ENCODE results near the gene ABCD3. TPM values are rescaled to one million over a fixed set of nuclear protein-coding genes. Genes with fewer than 3 reads are reported as not detected.

The ABCD3 gene
- polyA plus RNA-seq, 1 of the 3 experiments (the other 2 are of a cell fraction): 6.5 TPM

GRCh38 chr1:94531664-94532063, 113.5 kb downstream of the ABCD3 start:
- ChIA-PET POLR2A (no interaction called here), CTCF (interaction anchor here (0.8 to 3.7 kb wide), 6 partner anchors 15 to 273 kb away, joined by 3 to 16 read pairs (median 4); no protein-coding TSS in a partner anchor)
- H3K9ac ChIP-seq: no peak overlapping the region
- H3K4me1 ChIP-seq (ENCODE audit: control insufficient read depth in 1 of 2, insufficient read depth in 2 of 2, low read depth in 1 of 2, low read length in 1 of 2): peaks cover 0 to 11% of the 10 kb centered on the region in 2 experiments; a peak in 1 of 4 replicates
- no peak overlapping the region for H3K4me3 ChIP-seq (ENCODE audit: low read depth in 2 of 2, low read length in 1 of 2)
- no peak for DNase-seq
- H3K36me3 ChIP-seq (replicated peaks in 1 of 2; ENCODE audit: control insufficient read depth in 1 of 2, insufficient read depth in 2 of 2, low read length in 1 of 2): peaks cover 0 to 6% of the 10 kb centered on the region in 2 experiments
- H2AFZ ChIP-seq (ENCODE audit: low read depth): no peak overlapping the region
- H3K9me2 ChIP-seq: no peaks in the 10 kb centered on the region
- no peaks in the 10 kb centered on the region for H3F3A ChIP-seq (replicated peaks; ENCODE audit: insufficient read depth)
- no peaks in the 10 kb centered on the region for H3K9me3 ChIP-seq
- H3K4me2 ChIP-seq: no peak overlapping the region
- TF ChIP-seq GABPA (IDR thresholded peaks at IDR 0.05; ENCODE audit: low read depth) (no peak), EP300 (IDR thresholded peaks at IDR 0.05; ENCODE audit: borderline replicate concordance in 1 of 2, low read depth in 1 of 2, low read length in 1 of 2) (no peak), PBX3 (IDR thresholded peaks at IDR 0.05) (no peak), GATA2 (CRISPR knock-in tag; IDR thresholded peaks at IDR 0.05) (no peak), YY1 (IDR thresholded peaks at IDR 0.05; ENCODE audit: low read depth) (no peak), JUND (IDR thresholded peaks at IDR 0.05) (no peak), ELF1 (IDR thresholded peaks at IDR 0.05) (no peak), USF1 (IDR thresholded peaks at IDR 0.05; ENCODE audit: borderline replicate concordance, low read depth) (no peak), RAD21 (IDR thresholded peaks at IDR 0.05; ENCODE audit: low read length) (no peak), MXI1 (IDR thresholded peaks at IDR 0.05; ENCODE audit: low read depth, low read length) (no peak), SIN3A (IDR thresholded peaks at IDR 0.05; ENCODE audit: borderline replicate concordance, low read depth, low read length) (no peak), NRF1 (IDR thresholded peaks at IDR 0.05; ENCODE audit: low read depth, low read length) (no peak), TEAD4 (IDR thresholded peaks at IDR 0.05; ENCODE audit: borderline replicate concordance, insufficient read depth) (no peak), RXRA (IDR thresholded peaks at IDR 0.05; ENCODE audit: borderline replicate concordance, low read depth) (no peak), NFIC (IDR thresholded peaks at IDR 0.05; ENCODE audit: borderline replicate concordance) (no peak), RCOR1 (IDR thresholded peaks at IDR 0.05; ENCODE audit: low read length) (no peak)
- no peaks in the 10 kb centered on the region for H3K79me2 ChIP-seq (ENCODE audit: insufficient read depth)
- no peaks in the 10 kb centered on the region for H3K27me3 ChIP-seq (ENCODE audit: insufficient read depth)
- H3K27ac ChIP-seq (ENCODE audit: low read depth in 2 of 2, low read length in 1 of 2): no peak overlapping the region
- H4K20me1 ChIP-seq (ENCODE audit: insufficient read depth): no peaks in the 10 kb centered on the region
- WGBS (ENCODE audit: low lambda C conversion rate): 87% methylated on average over 6 of the region's 6 CpGs

GRCh38 chr1:94532077-94532476, 113.9 kb downstream of the ABCD3 start:
- no peaks in the 10 kb centered on the region for H3K27me3 ChIP-seq (ENCODE audit: insufficient read depth)
- H3K9ac ChIP-seq: no peak overlapping the region
- peak; percentile 42 for TF ChIP-seq RAD21 (IDR thresholded peaks at IDR 0.05; ENCODE audit: low read length)
- peak; percentile 19; the same call in 1 of the 2 replicates for TF ChIP-seq CTCF (IDR thresholded peaks at IDR 0.05)
- no peak for TF ChIP-seq USF1 (IDR thresholded peaks at IDR 0.05; ENCODE audit: borderline replicate concordance, low read depth)
- peak; percentile 25; the same call in 1 of the 2 replicates for TF ChIP-seq SMC3 (IDR thresholded peaks at IDR 0.05; ENCODE audit: low read depth, low read length)
- TF ChIP-seq TAF1 (IDR thresholded peaks at IDR 0.05; ENCODE audit: borderline replicate concordance, low read depth, low read length): no peak
- no peaks in the 10 kb centered on the region for H3K9me3 ChIP-seq
- H4K20me1 ChIP-seq (ENCODE audit: insufficient read depth): no peaks in the 10 kb centered on the region
- POLR2A ChIA-PET: no interaction called here
- H3K36me3 ChIP-seq (replicated peaks in 1 of 2; ENCODE audit: control insufficient read depth in 1 of 2, insufficient read depth in 2 of 2, low read length in 1 of 2): peaks cover 0 to 6% of the 10 kb centered on the region in 2 experiments
- H3K4me2 ChIP-seq: no peak overlapping the region
- CTCF ChIA-PET: interaction anchor here (1.6 to 3.7 kb wide), 2 partner anchors 271 to 273 kb away, joined by 7 to 16 read pairs; no protein-coding TSS in a partner anchor
- H3K4me1 ChIP-seq (ENCODE audit: control insufficient read depth in 1 of 2, insufficient read depth in 2 of 2, low read depth in 1 of 2, low read length in 1 of 2): peaks cover 0 to 11% of the 10 kb centered on the region in 2 experiments; a peak in 1 of 4 replicates
- no peaks in the 10 kb centered on the region for H3K79me2 ChIP-seq (ENCODE audit: insufficient read depth)
- H2AFZ ChIP-seq (ENCODE audit: low read depth): no peak overlapping the region
- no peak overlapping the region; a peak in 1 of 4 replicates for H3K27ac ChIP-seq (ENCODE audit: low read depth in 2 of 2, low read length in 1 of 2)
- no peak for DNase-seq
- no peaks in the 10 kb centered on the region for H3K9me2 ChIP-seq
- WGBS (ENCODE audit: low lambda C conversion rate): 90% methylated on average over 3 of the region's 3 CpGs
- no peak overlapping the region for H3K4me3 ChIP-seq (ENCODE audit: low read depth in 2 of 2, low read length in 1 of 2)
- H3F3A ChIP-seq (replicated peaks; ENCODE audit: insufficient read depth): no peaks in the 10 kb centered on the region
